ENCODE results near the gene ANO10.

Gene ANO10

DNA sequence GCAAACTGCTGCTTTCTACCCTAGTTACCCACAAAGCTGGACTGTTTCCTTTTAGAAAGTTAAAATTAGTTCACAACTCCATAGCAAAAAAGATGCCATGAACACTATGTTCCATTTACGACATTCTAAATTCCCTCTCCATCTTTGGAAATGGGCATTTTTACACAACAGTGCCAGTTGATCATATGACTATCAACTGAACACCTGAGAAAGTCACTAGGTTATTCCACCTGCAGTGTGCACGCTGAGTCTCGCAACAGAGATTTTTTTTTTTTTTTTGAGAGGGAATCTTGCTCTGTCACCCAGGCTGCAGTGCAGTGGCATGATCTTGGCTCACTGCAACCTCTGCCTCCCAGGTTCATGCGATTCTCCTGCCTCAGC is 215.2 kb downstream of the ANO10 start:
- no peak for DNase-seq

DNA sequence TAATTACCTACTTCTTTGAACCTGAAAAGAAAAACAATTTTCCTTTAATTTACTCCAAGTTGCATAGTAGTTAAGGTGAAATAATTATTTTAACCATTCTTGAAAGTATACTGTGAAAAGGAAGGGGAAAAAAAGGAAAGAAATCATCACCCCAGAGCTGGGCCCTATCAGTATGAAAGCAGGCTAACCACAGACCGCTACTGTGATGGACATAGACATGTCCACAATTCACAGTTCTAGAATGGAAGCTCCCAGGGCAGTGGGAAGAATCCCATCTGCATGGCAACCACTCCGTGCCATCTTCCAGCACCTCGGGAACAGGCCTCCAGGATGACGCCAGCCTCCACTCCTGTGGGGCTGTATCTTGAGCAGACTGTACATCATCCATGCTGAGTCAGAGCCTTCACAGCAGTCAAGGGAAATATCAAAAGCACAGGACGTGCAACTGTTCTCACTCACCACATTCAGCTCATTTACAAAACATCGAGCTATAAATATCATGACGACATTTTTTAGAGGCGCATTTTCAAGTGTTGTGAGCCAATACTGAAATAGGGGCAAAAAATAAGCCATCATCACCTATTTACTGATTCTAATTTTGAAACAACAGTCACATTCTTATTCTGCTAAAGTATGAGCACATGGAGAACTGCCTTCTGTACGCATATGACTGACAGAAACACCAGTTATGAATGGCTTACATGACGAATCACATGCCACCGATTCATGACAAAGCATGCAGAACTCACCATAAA is 215.7 kb downstream of the ANO10 start:
- no peak for DNase-seq

DNA sequence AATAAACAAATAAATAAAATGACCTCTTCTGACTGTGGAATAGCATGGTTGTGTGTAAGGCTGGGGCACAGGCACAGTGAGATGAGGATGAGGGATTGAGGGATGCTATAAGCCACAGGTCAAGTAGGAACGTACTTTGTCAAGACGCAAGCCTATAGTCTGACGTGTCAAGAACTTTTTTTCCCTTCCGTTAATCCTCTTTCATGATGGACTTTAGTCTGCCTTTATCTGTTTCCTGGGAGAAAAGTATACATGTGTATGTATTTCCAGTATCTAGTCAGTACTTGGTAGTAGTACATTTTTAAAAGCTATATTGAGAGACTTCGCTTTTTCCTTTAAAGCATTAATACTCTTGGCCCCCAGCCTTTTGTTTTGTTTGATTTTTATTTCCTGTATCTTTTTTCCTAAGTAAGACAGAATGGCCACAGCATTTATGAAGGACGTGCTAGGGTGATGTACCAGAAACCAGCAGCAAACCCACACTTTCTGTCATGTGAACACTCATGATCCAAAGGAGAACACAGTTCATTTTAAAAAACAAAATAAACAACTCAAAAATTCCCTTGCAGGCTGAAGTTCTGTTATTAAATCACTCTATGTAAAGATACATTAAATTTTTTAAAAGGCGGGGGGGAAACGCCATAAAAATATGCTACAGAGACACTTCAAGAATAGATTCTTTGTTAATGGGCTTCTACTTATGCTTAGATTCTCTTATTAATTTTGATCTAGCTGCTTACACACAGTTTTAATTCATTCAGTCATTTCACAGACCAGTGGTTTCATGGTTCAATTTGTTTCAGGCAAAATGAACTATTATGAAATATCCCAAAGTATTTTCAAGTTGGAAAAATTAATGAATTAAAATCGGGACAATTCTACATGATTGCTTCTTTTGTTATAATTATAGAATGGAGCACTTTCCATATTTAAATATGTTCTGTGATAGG is 220.8 kb downstream of the ANO10 start:
- no peak for DNase-seq

DNA sequence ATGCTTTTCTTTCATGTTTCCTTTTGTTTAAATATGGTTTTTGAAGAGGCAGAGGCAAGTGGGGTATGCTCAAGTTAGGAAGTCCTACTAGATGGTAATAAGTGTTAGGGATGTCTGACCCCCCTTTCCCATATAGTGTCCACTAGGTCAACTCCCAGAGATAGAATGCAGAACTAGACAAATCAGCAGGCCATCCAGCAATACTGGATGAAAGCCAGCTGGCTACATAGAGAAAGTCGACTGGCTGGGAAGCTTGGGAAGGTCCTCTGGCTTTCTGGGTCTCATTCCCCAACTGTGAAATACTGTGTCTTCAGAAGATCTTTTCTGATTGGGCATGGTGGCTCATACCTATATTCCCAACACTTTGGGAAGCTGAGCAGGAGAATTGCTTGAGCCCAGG is 221.6 kb downstream of the ANO10 start:
- DNase-seq: no peak

DNA sequence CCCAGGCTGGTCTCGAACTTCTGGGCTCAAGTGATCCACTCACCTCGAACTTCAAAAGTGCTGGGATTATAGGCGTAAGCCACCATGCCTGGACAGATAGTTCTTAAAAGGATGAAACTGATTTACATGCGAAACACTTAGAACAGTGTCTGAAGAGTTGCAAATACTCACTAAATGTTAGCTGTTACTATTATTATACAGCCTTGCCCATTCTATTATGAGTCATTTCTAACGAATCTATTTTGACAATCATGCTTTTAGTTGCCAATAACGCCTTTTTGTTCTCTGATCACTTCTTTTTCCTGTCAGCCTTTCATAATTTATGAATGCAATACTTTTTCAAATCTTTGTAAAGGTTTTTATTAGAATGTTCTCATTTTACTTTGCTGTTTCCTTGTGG is 222.8 kb downstream of the ANO10 start:
- DNase-seq: no peak

DNA sequence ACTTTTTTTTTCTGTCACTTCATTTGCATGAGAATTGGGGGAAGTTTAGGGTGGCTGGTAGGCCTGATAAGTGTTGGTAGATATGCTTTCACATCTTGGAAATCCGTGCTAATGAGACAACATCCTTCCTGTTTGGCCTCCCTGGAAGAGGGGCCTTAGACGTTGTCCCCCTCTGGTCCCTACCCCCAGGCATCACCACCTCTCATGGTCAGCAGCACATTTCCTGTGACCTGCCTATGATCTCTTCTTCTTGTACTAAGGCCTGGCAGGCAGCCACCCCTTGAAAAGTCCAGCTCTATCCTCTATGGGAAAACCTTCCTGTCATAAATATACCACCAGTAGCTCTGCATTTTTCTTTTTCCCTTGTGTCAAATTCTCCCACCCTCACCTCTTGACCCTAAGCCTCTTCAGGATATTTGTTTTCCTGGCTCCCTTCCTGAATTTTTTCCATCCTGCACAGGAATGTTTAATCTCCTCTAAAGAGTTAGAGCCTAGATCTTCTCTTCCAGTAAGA is 227.7 kb downstream of the ANO10 start:
- DNase-seq: no peak

DNA sequence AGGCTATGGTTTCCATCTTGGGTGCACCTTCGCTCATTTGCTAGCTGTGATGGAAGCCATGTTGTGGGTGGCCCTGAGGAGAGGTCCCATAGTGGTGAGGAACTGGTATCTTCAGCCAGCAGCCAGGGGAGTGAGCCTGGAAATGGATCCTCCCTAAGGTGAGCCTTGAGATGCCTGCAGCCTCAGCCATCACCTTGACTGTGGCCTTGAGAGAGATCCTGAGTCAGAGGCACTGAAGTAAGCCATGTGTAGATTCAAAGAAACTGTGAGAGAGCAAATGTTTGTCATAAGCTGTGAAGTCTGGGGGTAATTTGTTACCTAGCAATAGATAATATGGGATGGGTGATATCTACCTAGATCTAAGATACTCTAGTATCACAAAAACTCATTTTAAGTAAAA is 230.2 kb downstream of the ANO10 start:
- no peak for DNase-seq

DNA sequence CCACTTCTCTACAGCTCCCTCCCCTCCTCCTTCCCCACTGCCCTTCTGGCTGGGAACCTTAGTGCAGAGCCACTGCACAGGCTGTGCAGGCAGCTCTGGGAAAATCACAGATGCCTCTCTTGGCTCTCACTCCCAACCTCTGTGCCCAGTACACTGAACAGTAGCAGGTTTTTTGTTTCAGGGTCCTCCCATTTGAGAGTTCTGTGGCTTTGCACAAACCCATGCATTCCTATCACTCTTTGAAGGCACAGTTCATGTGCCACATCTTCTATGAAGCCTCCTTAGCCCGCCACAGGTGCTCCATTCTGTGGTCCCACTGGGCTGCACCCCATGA is 231.6 kb downstream of the ANO10 start:
- no peak for DNase-seq

DNA sequence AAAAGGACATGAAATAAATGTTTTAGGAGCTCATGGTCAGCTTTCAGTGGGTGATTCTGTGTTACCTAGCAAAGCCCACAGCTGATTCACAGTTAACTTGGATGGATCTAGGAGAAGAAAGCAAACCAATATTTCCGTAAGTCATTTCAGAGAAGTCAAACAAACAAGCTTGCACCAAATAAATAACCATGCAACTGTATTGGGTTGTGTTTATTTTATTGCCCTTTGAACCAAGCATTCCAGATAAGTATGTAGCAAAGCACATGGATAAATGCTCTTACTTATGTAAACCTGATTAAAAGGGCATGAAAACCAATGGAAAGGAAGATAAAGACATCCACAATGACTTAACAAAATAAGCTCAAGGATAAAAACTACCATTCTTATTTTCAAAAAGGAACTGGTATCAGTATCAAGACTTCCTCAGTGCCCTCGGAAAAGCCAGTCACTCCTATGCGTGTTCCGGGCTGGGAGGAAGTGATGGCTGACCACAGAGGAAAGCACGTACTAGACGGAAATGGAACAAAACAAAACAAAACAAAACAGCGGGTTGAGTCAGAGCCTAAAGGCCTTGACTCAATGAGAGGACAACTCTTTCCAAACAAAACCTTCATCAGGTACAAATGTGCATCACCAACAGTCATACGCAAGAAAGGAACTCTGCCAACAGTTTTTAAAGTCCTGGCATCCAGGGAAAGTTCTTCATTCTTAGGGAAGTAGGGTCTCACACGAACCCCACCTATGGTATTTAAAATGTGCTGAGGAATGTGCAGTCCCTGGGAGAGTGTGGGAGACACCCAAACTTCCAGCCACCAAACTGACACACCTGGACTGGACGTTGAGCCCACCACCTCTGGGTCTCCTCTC is 232.2 kb downstream of the ANO10 start:
- DNase-seq: peak; percentile 60

DNA sequence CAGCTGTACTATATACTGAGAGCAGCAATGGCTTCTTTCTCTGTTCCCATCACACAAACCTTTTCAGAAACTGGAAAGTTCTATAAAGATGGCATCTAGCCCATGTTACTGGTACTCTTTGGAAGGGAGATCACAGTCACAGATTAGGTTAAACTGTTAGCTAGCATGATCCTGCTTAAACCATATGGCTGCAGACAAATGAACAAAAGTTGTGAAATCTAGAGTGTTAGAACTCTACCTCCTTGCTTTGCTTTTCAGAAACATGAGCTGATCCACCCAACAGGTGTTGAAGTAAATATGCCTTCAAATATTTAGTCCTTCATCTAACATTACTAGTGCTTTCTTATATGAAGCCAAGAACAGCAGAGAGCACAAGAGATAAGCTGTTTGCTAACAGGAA is 232.9 kb downstream of the ANO10 start:
- no peak for DNase-seq

DNA sequence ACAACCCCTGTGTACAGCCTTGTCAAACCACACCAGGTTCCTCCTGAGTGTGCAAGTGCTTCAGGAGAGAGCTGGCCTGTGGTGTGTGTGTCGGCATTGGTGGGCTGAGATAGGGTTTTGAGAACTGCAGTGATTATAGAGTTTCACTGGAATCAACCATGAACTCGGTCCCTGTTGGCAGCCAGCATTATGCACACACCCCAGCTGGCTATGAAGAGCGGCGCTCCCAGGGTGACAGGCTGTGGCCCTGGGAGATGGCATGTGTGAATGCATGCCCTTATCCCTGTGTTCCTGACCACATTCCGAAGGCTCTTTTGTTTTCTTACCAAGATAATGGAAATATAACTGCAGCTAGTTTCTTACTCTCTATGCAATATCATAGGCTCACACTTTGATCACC is 233.6 kb downstream of the ANO10 start:
- DNase-seq: no peak

DNA sequence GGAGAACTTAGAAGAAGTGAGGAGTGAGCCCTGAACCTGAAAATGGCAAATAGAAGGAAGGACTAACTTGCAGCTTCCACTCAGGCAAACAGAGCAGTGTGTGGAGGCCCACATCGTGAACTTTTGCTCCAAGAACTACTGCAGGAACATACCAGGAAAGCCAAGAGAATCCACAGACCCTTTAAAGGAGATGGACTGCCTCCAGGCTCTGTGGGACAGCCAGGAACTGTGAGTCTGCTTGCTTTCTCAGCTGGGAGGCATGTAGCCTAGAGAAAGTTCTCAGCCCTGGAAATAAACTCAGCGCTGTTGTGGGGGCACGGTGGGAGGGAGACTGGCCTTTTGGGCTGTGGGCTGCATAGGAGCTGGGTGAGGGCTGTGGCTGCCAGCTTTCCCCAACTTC is 242.5 kb downstream of the ANO10 start:
- no peak for DNase-seq

DNA sequence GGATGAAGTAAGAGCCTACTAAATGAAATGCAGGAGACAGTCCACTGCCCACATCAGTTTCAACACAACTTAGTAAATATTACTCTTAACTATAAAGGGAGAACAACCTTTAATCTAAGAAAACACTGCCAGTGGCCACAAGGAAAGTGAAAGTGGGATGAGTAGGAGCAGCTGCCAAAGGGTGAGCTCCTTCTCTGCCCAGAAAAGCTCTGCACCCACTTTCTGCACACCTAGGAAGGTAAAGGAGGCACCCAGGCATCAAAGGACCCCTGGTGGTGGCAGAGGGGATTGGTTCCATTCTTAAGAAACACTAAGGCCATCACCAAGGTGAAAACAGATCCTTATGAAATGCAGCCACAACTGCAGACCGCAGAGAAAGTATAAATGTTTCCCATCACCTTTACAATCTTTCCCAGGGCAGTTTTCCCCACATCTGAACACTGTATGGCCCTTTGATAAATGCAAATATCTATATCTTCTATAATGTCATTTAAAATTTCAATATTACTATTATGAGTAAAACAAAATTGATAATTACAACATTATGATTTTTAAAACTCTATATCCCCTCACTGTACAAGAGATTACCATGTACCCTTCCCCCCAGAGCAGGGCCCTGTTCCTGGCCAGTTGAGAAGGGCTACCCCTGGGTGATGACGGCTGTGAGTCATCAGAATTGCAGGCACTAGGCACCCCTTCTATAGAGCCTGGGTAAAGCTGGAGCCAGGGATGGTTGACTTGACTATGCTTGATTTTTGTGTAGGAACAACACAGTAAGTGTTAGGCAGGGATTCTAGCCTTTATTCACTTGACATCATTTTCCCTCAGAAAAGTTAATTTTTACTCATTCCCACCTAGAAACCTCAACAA is 243.5 kb downstream of the ANO10 start:
- DNase-seq: peak; percentile 70

DNA sequence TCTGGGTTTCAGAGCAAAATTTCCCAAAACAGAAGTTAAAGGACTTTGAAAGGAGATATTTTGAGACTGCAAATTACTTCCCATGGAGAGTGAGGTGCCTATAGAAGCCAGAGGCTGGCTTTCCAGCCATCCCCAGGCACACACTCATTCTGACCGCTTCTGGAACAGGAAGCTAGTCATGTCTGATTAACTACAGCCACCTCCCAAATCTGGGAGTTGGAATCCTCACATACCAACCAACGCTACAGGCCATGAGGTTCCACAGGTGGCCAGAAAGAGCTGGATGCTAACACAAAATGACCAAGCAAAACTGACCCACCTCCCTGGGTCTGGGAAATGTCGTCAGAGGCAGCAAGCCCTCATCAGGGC is 248.3 kb downstream of the ANO10 start:
- DNase-seq: no peak

DNA sequence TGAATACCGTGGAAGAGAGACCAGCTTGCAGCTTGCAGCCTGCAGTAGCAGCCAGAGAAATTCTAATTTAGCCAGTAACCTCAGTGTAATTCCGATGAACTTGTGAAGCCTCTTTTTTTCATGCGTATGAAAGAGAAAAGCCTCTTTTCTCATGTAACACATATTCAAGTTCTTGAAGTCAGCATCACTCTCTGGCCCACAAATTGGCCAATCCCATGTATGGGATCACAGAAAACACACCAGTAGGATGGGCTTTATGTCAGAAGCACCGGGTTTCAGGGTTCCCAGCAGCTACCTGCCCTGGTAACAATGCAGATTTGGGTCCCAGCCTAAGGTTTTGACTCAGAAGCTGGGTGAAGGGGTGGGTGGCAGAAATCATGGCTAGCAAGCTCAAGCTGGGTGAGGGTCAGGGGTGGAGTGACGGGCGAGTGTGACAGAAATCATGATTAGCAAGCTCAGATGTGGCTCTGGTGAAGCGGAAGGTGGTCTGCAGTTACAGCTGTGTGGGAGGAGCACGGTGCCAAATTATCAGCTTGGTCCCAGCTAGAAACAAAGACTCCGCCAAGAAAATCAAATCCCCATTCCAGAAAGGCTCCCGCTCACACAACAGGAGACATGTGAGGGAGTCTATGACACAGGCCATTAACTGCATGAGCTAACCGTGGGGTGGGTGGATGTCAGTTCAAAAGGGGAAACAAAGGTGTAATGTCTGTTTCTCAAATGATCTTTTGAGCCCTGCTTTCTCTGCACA is 248.8 kb downstream of the ANO10 start:
- no peak for DNase-seq

DNA sequence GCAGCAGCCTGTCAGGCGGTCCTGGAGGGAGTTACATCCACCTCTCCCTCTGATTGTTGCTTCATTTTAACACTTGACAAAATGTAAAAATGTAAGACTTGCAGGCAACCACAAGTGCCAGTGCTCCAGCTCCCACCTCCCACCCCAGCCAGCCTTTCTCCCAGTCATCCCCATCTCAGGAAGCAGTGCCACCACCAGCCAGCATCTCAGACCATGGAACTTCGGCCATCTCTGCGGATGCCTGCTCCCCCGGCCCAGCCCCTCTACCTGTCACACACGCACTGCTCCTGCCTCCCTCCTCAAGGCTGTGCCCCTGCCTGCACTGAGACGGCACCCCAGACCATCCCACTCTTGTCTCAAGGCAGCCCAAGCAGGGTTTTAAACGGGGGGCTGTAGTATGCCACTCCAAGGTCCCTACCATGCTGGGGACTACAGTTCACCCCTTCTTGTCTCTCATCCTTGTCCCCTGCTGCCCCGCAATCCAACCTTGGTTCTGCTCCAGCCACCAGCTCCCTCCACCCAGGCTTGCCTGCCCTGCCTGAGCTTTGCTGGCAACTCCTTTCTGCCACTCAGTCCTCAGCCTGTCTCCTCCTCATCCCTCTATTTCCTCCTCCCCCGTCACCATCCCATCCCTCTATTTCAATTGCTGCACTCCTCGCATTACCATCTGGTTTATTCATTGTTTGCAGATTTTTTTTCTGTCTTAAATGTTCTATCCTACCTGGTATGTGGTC is 249.6 kb downstream of the ANO10 start:
- DNase-seq: no peak

DNA sequence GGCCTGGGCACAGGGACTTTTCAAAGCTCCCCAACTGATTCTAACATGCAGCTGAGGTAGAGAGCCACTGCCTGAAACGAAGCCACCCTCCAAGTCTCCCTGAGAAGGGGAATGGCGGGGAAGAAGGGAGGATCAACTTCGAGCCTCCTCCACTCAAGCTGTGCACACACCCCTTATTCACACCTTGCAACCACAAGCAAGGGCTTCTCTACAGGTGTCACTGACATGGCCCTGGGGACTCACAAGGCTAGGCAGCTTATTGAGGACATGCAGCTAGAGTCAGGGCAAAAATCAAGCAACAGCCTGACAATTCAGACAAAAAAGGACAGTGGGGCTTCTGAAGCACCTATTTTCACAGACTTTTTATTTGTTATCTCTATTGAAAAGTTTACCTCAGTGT is 250.3 kb downstream of the ANO10 start:
- DNase-seq: no peak

DNA sequence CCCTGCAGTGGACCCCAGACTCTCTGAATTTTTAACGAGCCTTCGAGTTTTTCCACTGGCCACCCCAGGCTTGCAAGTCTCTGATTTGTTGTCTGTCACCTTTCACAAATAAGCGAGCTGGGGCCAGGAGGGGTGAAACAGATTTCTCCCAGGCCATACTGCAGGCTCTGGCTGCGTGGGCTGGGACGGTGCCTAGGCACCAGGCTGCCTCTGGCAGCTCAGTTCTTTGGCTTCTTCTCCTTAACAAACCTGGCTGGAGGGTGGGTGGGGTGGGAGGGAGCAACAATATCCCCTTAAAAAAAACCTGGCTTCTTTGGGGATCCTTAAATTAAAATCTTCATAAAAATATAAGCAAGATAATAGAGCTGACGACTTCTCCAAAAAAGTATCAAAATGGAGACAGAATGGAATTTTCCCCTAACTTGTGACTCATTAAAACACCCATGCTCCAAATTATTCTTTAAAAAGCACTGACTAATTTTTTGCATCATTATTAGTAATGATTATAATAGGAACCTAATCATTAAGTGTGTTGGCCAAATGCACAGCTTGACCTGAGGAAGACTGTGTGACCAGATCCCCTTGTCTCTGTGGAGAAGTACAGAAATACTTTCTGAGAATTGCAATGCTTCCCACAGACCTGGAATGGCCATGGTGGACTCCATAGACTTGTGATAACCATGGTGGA is 251.4 kb downstream of the ANO10 start:
- DNase-seq: no peak

DNA sequence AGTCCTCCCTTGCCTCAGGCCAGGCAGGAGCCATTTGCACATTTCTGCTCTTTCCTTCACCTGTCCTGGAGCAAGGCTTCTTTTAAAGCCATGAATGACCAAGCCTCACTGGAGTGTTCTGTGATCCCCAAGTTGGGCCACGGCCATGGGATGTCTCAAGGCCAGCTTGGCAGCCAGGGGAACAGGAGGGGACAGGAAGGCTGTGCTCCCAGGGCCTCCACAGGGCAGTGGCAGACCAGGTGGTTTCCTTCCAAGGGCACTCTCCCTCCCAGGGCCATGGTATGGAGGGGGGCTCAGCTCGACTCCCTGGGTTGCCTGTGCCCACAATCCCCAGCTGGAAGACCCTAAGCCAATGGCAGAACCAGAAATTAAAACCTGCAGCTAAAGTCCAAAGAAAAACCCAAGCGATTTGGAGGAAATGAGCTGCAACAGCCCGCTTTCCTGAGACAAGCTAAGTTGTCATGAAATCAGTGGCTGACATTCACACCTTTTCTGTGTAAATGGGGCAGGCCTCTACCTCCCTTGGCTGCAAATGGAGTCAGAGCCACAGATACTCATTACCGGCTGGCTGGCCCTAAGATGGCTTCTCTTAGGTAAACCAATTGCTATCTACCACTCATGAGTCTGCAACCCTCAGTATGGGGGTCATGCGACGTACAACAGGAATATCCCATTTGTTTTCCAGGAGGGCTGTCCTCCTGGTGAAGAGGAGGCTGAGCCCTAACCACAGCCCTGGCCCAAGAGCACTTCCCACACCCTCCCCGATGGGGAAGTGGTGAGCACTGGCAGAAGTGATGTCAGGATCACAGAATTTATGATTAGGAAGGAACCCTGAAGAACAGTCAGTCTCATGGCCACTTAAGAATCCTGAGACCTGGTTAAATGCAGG is 252.2 kb downstream of the ANO10 start:
- no peak for DNase-seq

All from activated T-cell treated with anti-CD3 and anti-CD28 coated beads, Interleukin-2, amount 50 U/mL, for 1 hour (primary cell).